ENCODE data around the gene EFCAB10.
A peak's percentile ranks its signal among the peaks of the same experiment; 100 is the strongest.
"Not testable (repeated sequence)": the region's sequence is repeated elsewhere in the genome, so short reads cannot be mapped to it uniquely, and the experiment has no call there.

Gene EFCAB10

GRCh38 chr7:105611856-105612775 is 30.8 kb upstream of the EFCAB10 start:
- Mint-ChIP-seq H3K36me3 (ENCODE audit: low read depth) (peaks cover 6% of the 10 kb centered on the region), H3K27me3 (no peaks in the 10 kb centered on the region), H3K4me1 (no peaks in the 10 kb centered on the region), H3K4me3 (no peak overlapping the region), H3K9me3 (no peaks in the 10 kb centered on the region), H3K27ac (no peak overlapping the region)
- ATAC-seq = no peak
- DNase-seq = no peak

GRCh38 chr7:105610165-105610930 is 29.1 kb upstream of the EFCAB10 start:
- H3K9me3 Mint-ChIP-seq = no peaks in the 10 kb centered on the region
- H3K4me1 Mint-ChIP-seq = no peaks in the 10 kb centered on the region
- DNase-seq = no peak
- peaks cover 6% of the 10 kb centered on the region for H3K36me3 Mint-ChIP-seq (ENCODE audit: low read depth)
- H3K4me3 Mint-ChIP-seq = no peak overlapping the region
- no peak overlapping the region for H3K27ac Mint-ChIP-seq
- no peaks in the 10 kb centered on the region for H3K27me3 Mint-ChIP-seq
- ATAC-seq = no peak

GRCh38 chr7:105602325-105603305 is 21.3 kb upstream of the EFCAB10 start:
- H3K9me3 Mint-ChIP-seq = no peaks in the 10 kb centered on the region
- no peak for ATAC-seq
- H3K27ac Mint-ChIP-seq = no peak overlapping the region
- no peaks in the 10 kb centered on the region for H3K4me1 Mint-ChIP-seq
- no peak overlapping the region for H3K4me3 Mint-ChIP-seq
- H3K36me3 Mint-ChIP-seq (ENCODE audit: low read depth) = no peaks in the 10 kb centered on the region
- DNase-seq = no peak
- H3K27me3 Mint-ChIP-seq = peaks cover 3% of the 10 kb centered on the region

DNA sequence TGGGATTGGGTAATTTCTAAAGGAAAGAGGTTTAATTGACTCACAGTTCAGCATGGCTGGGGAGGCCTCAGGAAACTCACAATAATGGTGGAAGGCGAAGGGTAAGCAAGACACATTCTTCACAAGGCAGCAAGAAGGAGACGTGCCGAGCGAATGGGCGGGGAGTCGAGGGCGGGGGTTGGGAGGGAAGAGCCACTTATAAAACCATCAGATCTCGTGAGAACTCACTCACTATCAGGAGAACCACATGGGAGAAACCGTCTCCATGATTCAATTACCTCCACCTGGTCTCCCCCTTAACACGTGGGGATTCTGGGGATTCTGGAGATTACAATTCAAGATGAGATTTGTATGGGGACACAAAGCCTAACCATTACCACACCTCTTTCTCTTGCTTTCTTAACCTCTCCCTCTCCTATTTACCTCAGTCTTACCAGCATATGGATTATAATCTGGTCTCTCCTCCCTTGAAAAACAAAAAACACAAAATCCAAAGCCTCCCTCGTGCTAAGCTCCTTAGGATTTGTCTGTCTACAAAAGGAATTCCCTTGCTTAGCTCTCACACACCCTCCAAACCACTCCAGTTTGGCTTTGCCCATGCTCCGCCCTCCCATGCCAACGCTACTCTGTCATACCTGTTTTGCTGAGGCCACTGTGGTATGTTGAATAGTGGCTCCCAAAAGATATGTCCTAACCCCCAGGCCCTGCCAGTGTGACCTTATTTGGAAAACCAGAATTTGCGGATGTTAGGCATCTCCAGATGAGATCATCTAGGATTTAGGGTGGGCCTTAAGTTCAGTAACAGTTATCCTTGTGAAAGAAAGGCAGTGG is 19.6 kb upstream of the EFCAB10 start:
- Mint-ChIP-seq H3K27me3 (peaks cover 6% of the 10 kb centered on the region), H3K9me3 (no peaks in the 10 kb centered on the region), H3K27ac (no peak overlapping the region), H3K4me3 (no peak overlapping the region), H3K4me1 (no peaks in the 10 kb centered on the region), H3K36me3 (ENCODE audit: low read depth) (no peaks in the 10 kb centered on the region)
- no peak for DNase-seq
- no peak for ATAC-seq

- Mint-ChIP-seq H3K27ac (no peak overlapping the region), H3K36me3 (ENCODE audit: low read depth) (no peaks in the 10 kb centered on the region), H3K27me3 (peaks cover 6% of the 10 kb centered on the region), H3K4me3 (no peak overlapping the region), H3K9me3 (no peaks in the 10 kb centered on the region), H3K4me1 (no peaks in the 10 kb centered on the region)
- no peak for ATAC-seq
- DNase-seq = no peak
Measured at GRCh38 chr7:105599551-105599950, 18.3 kb upstream of the EFCAB10 start.

GRCh38 chr7:105599080-105599479 is 17.8 kb upstream of the EFCAB10 start:
- not testable (repeated sequence) for H3K36me3 Mint-ChIP-seq (ENCODE audit: low read depth); H3K9me3 Mint-ChIP-seq; H3K4me3 Mint-ChIP-seq; H3K4me1 Mint-ChIP-seq; H3K27me3 Mint-ChIP-seq; ATAC-seq; H3K27ac Mint-ChIP-seq; DNase-seq

DNA sequence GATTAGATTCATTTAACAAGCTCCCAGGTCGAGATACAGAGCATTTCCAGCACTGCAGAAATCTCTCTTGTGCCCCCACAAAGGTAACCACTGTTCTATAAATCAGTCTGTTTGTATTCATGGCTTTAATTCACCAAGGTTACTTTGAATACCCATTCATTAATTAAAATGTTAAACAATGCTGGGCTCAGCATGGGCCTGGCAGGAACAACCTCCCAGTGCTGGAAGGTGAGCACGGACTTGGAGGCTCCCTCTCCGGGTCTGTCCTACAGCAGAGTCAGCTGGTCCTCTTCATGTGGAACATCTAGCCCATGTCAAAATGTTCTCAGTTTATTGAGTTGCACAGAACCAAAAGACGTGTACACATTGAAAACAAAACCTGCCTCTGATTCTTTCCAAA is 15.6 kb upstream of the EFCAB10 start:
- no peak for ATAC-seq
- Mint-ChIP-seq H3K4me3 (no peak overlapping the region), H3K36me3 (ENCODE audit: low read depth) (no peaks in the 10 kb centered on the region)

GRCh38 chr7:105594034-105594433 is 12.7 kb upstream of the EFCAB10 start:
- DNase-seq = no peak
- H3K36me3 Mint-ChIP-seq (ENCODE audit: low read depth) = no peaks in the 10 kb centered on the region
- no peak overlapping the region for H3K27ac Mint-ChIP-seq
- no peaks in the 10 kb centered on the region for H3K9me3 Mint-ChIP-seq
- peaks cover 3% of the 10 kb centered on the region for H3K27me3 Mint-ChIP-seq
- ATAC-seq = no peak
- peaks cover 4% of the 10 kb centered on the region for H3K4me1 Mint-ChIP-seq
- no peak overlapping the region for H3K4me3 Mint-ChIP-seq

More for the DNA sequence above, 15.6 kb upstream of the EFCAB10 start:
- Mint-ChIP-seq H3K4me1 (no peaks in the 10 kb centered on the region), H3K27ac (no peak overlapping the region), H3K9me3 (no peaks in the 10 kb centered on the region), H3K27me3 (peaks cover 6% of the 10 kb centered on the region)
- DNase-seq = no peak

DNA sequence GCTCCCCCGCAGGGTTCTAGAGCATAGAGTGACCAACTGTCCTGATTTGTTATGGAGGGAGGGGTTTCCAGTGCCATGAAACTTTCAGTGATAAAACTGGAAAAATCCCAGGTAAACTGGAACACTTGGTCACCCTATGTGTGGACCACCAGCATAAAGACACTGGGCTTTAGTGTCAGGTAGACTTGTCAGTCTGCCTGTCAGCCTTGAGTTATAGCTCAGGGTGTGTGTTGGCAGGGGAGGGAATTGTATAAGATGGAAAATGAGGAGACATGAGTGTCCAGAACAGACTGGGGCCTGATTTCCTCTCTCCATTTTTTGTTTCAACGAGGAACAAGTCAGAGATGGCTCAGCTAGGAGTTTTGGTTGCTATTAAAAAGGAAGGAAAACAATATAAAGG is 10.2 kb upstream of the EFCAB10 start:
- ATAC-seq (no peak), DNase-seq (no peak)
- Mint-ChIP-seq H3K9me3 (no peaks in the 10 kb centered on the region), H3K27me3 (no peaks in the 10 kb centered on the region), H3K27ac (no peak overlapping the region), H3K4me3 (no peak overlapping the region), H3K36me3 (ENCODE audit: low read depth) (no peaks in the 10 kb centered on the region), H3K4me1 (peaks cover 12% of the 10 kb centered on the region)

DNA sequence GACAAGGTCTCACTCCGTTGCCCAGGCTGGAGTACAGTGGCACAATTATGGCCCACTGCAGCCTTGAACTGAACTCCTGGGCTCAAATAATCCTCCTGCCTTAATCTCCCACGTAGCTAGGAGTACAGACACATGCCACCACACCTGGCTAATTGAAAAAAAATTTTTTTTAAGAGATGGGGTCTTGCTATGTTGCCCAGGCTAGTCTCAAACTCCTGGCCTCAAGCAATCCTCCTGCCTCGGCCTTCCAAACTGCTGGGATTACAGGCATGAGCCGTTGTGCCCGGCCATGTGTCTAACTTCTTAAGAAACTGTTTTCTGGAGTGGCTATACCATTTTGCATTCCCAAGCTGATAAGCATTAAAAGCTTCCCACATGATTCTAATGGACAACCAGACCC is 9.5 kb upstream of the EFCAB10 start:
- DNase-seq (no peak), ATAC-seq (no peak)
- Mint-ChIP-seq H3K4me1 (peaks cover 12% of the 10 kb centered on the region), H3K27me3 (no peaks in the 10 kb centered on the region), H3K4me3 (no peak overlapping the region), H3K36me3 (ENCODE audit: low read depth) (no peaks in the 10 kb centered on the region), H3K27ac (no peak overlapping the region), H3K9me3 (no peaks in the 10 kb centered on the region)

DNA sequence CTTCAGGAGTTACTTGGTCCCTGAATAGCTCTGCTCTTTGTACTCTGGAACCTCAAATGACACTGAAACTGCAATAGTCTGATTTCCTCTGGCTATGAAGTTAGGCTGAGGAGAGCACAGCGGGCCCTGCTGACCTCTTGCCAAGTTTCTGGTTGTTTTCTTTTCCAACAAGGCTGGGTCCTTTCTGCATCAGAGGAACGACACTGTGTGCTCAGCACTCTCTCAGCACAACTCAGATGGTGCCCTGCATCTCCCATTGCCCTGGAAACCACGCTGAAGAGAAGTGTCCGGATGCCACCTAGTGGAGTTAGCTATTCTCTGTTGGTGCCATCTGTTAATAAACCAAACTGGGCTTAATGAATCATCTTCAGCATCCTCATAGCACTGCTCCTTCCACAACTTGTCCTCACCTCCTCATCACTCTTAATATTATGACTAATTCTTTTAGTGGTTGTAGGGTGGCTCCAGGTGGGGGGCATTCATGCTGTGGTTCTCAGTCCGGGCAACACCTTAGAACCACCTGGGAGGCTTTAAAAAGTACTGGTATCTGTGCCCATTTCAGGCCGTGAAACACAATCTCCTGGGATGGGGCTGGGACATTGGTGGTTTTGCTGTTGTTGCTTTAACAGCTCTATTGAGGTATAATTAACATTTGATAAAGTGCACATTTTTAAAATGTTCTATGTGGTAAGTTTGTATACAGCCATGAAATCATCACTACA is 8.2 kb upstream of the EFCAB10 start:
- no peaks in the 10 kb centered on the region for H3K36me3 Mint-ChIP-seq (ENCODE audit: low read depth)
- no peaks in the 10 kb centered on the region for H3K27me3 Mint-ChIP-seq
- peaks cover 12% of the 10 kb centered on the region for H3K4me1 Mint-ChIP-seq
- no peak overlapping the region for H3K27ac Mint-ChIP-seq
- peak; percentile 89 for ATAC-seq
- DNase-seq = peak; percentile 48
- no peak overlapping the region for H3K4me3 Mint-ChIP-seq
- H3K9me3 Mint-ChIP-seq = peaks cover 4% of the 10 kb centered on the region

- Mint-ChIP-seq H3K9me3 (peaks cover 9% of the 10 kb centered on the region), H3K4me3 (no peak overlapping the region), H3K27ac (no peak overlapping the region), H3K36me3 (ENCODE audit: low read depth) (peaks cover 2% of the 10 kb centered on the region), H3K27me3 (no peaks in the 10 kb centered on the region), H3K4me1 (peaks cover 12% of the 10 kb centered on the region)
- peak; percentile 76 for ATAC-seq
- DNase-seq = peak; percentile 7
Measured at GRCh38 chr7:105587909-105588635, 6.8 kb upstream of the EFCAB10 start.

All from activated naive CD8-positive, alpha-beta T cell treated with anti-CD3 and anti-CD28 coated beads, Interleukin-2, amount 50 U/mL, for 24 hours (primary cell).